GM12874 (cell line): ENCODE measurements around the gene PYY.

Experiments
- TF ChIP-seq, protein P1 (sequence below): IDR thresholded peaks from 2 replicates; pipeline ENCODE4 v1.5.1; 2011; ENCODE audit warnings: low read depth, mild to moderate bottlenecking, control low read depth, low read length, moderate library complexity; ENCODE audit not compliant: insufficient read depth

Gene PYY

DNA sequence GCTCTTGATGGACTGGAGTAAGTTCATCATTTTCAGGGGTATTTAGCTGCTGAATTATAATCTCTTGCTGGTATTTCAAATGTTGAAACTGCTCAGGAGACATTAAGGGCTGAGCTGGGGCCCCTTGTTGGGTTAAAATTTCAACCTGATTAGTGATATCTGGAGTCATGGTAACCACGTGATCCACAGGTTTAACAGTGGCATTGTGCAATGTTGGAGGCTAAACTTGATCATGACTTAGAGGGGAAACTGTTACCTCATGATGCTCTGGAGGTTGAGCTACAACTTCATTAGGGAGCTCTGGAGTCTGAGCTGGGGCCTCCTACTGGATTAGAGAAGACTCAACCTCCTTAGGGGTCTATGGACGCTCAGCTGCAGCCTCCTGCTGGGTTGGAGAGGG, 29.2 kb downstream of the PYY start:
- TF ChIP-seq, protein P1, sequence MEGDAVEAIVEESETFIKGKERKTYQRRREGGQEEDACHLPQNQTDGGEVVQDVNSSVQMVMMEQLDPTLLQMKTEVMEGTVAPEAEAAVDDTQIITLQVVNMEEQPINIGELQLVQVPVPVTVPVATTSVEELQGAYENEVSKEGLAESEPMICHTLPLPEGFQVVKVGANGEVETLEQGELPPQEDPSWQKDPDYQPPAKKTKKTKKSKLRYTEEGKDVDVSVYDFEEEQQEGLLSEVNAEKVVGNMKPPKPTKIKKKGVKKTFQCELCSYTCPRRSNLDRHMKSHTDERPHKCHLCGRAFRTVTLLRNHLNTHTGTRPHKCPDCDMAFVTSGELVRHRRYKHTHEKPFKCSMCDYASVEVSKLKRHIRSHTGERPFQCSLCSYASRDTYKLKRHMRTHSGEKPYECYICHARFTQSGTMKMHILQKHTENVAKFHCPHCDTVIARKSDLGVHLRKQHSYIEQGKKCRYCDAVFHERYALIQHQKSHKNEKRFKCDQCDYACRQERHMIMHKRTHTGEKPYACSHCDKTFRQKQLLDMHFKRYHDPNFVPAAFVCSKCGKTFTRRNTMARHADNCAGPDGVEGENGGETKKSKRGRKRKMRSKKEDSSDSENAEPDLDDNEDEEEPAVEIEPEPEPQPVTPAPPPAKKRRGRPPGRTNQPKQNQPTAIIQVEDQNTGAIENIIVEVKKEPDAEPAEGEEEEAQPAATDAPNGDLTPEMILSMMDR: no peak

DNA sequence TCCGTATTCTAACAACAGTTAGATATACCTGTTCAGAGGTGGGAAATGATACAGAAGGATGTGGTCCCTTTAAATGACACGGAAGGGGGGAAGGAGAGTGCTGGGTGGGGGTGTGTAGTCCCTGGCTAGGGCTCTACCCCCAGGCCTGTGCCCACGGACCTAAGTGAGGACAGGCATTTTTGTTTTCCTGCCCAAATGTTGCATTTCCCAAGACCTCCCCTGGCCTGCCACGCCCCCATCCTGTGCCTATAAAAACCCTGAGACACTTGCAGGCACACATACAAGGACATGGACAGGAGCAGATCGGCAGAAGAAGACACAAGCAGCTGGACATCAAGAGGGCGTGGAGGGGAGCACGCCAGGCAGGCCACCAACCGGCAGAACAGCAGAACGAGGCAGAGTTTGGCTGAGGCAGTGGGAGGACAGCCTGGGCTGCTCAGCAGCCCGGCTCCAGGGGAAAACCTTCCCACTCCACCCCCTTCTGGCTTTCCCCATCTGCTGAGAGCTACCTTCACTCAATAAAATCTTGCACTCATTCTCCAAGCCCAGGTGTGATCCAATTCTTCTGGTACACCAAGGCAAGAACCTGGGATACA, 33.1 kb downstream of the PYY start:
- TF ChIP-seq, protein P1: no peak

DNA sequence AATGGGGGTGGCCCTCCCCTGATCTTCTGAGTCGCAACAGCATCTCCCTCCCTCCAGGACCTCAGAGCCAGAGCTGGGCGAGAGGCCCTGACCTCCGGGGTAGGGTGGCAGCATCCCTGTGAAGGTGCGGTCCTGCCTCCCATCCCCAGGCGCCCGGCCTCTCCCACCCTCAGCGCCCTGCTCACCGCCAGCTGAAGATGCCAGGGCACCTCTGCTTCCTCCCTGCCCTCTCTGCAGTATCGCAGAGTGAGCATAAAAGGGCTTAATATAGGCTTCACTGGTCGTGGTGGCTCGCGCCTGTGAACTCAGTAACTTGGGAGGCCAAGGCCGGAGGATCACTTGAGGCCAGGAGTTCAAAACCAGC, 35.7 kb downstream of the PYY start:
- TF ChIP-seq, protein P1: no peak

DNA sequence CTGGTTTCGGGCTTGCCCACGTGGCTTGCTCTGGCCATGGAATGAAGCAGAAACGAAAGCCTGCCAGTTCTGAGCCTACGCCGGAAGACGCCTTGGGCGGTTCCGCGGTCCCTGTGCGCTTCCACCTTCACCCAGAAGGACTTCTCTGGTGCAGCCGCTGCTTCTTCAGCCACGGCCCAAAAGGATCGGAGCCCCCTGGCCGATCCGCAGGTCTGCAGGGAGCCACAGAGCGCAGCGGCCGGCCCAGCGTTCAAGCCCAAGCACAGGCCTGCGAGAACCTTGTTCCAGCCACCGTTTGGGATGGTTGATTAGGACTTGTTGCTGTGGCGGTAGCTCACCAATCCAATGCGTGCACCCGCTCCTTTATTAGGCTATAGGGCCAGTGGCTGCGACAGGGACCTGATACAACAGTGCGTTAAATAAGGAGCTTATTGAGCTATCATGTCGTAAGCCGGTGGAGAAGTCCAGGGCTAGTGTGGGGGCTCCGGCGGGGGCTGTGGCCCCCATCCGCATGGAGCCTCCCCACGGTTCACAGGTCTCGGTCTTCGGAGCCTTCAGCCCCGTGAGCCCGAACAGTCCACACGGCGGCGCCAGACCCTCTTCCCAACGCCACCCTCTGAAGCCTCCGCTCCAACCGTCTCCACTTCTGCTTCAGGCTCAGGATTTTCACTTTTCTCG, 36.3 kb downstream of the PYY start:
- TF ChIP-seq, protein P1: peak; percentile 69

DNA sequence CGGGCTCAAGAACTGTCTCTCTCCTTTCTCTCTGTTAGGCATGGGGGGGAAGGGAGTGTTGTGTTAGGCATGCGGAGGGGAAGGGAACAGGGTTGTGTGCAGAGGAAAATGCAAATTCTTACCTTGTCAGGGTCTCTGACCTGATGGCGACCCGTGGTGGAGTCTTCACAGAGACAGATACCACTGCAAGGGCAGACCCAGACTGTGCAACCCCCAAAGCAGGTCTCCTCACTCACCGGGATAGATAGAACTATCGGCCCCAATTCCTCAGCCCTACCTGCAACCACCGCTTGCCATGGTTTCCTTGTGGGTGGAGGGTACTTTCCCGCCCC, 36.8 kb downstream of the PYY start:
- TF ChIP-seq, protein P1: no peak

DNA sequence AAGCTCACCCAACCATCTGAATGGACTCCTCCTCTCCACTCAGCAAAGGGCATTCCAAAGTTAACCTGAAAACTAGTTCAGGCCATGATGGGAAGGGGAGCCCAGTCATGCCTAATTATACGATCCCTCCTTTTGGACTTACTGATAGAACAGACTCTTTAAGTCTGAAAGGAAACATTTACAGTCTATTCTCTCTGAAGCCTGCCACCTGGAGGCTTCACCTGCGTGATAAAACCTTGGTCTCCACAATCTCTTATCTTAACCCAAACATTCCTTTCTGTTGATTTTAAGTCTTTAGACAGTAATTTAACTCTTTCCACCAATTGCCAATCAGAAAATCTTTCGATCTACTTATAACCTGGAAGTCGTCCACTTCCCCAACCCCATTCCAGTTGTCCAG, 37.4 kb downstream of the PYY start:
- TF ChIP-seq, protein P1: no peak

DNA sequence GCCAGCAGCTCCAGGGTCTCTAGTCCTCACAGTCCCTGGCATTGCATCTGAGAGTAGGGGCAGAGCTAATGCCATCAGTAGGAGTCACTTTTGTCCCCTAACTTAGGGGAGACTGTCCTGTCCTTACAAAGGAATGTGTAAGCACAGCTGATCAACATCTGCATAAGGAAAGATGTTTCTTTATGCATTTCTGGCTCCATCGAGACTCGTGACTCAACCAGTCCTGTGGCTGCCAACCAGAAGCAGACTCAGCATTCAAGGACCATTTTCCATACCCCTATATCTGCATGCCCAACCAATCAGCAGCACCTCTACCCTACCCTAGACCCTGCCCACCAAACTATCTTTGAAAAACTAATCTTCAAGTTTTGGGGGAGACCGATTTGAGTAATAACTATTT, 38.2 kb downstream of the PYY start:
- TF ChIP-seq, protein P1: no peak
